ENCODE results near the gene SBNO1. TPM values are rescaled to one million over a fixed set of nuclear protein-coding genes. Genes with fewer than 3 reads are reported as not detected.

The SBNO1 gene
- total and polyA plus RNA-seq, 2 donors (not counting 1 experiment from before 2014, with no cell fraction given) = 5.9 to 47.5 TPM

DNA sequence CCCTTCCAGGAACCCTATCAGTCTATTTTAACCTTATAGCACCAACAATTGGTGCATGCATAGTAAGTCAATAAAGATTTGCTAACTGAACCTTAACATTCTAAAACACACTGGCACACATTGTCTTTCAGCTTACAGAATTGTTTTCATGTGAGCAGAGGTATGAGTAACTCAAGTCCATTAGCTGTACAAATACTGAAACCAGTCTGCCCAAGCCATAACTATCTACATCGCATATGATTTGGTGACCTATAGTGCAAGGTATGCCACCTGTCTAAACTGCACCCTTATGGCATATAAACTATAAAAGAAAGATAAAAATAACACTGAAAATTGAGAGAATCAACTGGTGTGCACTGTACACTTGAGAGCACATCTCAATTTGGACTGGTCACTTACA is 34.8 kb downstream of the SBNO1 start:
- Mint-ChIP-seq H3K4me1 (no peaks in the 10 kb centered on the region), H3K27me3 (no peaks in the 10 kb centered on the region), H3K4me3 (no peak overlapping the region), H3K27ac (no peak overlapping the region), H3K9me3 (ENCODE audit: insufficient read depth) (no peaks in the 10 kb centered on the region)
- ChIA-PET POLR2A (interaction anchor here (0.7 kb wide), 1 partner anchor 115 kb away, joined by 6 read pairs; no protein-coding TSS in a partner anchor), CTCF (no interaction called here)
- ATAC-seq (ENCODE audit: low read depth) (no peak), DNase-seq (no peak)
- Histone ChIP-seq H3K4me1 (ENCODE audit: control insufficient read depth in 2 of 2, insufficient read depth in 2 of 2, low read length in 2 of 2) (no peaks in the 10 kb centered on the region), H3K36me3 (replicated peaks in 1 of 2; ENCODE audit: control extremely low read depth in 1 of 2, control insufficient read depth in 1 of 2, extremely low read depth in 1 of 2, insufficient read depth in 2 of 2, low read length in 1 of 2) (peaks cover 2 to 77% of the 10 kb centered on the region in 2 experiments), H2AFZ (ENCODE audit: insufficient read depth, low read depth, low read length, poor library complexity, severe bottlenecking) (no peak overlapping the region), H3K4me3 (ENCODE audit: control extremely low read depth in 1 of 5, extremely low read depth in 1 of 5, insufficient read depth in 1 of 5, low read depth in 2 of 5, low read length in 4 of 5) (no peak overlapping the region), H3K27me3 (replicated peaks in 1 of 4; ENCODE audit: control extremely low read depth in 1 of 4, control insufficient read depth in 3 of 4, insufficient read depth in 4 of 4, low read length in 3 of 4) (no peaks in the 10 kb centered on the region), H3K27ac (ENCODE audit: low read length in 2 of 2) (no peak overlapping the region), H3K9me3 (ENCODE audit: control extremely low read depth in 1 of 3, control insufficient read depth in 2 of 3, insufficient read depth in 1 of 3, low read length in 2 of 3) (no peaks in the 10 kb centered on the region), H3K79me2 (ENCODE audit: control insufficient read depth, insufficient read depth, low read length) (peaks cover 2% of the 10 kb centered on the region), H4K20me1 (ENCODE audit: control insufficient read depth, insufficient read depth, low read length, poor library complexity, severe bottlenecking) (no peaks in the 10 kb centered on the region), H3K4me2 (replicated peaks; ENCODE audit: low read depth, low read length, poor library complexity, severe bottlenecking) (no peak overlapping the region), H3K9ac (ENCODE audit: low read length) (no peak overlapping the region)
- no CpG with 5 or more reads among the region's 1 CpG for WGBS (ENCODE audit: insufficient coverage)
- intact Hi-C loops (cut with micrococcal nuclease) = no loop called here
- TF ChIP-seq, protein P1, sequence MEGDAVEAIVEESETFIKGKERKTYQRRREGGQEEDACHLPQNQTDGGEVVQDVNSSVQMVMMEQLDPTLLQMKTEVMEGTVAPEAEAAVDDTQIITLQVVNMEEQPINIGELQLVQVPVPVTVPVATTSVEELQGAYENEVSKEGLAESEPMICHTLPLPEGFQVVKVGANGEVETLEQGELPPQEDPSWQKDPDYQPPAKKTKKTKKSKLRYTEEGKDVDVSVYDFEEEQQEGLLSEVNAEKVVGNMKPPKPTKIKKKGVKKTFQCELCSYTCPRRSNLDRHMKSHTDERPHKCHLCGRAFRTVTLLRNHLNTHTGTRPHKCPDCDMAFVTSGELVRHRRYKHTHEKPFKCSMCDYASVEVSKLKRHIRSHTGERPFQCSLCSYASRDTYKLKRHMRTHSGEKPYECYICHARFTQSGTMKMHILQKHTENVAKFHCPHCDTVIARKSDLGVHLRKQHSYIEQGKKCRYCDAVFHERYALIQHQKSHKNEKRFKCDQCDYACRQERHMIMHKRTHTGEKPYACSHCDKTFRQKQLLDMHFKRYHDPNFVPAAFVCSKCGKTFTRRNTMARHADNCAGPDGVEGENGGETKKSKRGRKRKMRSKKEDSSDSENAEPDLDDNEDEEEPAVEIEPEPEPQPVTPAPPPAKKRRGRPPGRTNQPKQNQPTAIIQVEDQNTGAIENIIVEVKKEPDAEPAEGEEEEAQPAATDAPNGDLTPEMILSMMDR (IDR thresholded peaks at IDR 0.05) = no peak

DNA sequence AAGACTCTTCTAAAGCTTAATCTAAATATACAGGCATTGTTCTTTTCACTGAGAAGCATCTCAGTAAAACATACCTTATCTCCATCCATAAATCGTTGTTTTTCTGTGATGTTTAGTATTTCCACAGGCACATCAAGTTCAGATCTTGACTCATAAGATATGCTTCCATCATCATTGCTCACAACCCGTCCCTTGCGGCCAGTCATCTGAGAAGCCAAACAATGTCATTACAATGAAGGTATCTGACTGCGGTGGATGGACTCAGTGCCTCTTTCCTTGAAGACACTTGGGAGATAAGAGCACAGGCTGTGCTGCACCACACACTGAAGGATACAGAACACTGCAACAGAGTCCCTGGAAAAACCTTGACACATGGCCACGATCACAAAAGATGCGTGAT is 44.8 kb downstream of the SBNO1 start:
- no peaks in the 10 kb centered on the region for H4K20me1 ChIP-seq (ENCODE audit: control insufficient read depth, insufficient read depth, low read length, poor library complexity, severe bottlenecking)
- CTCF ChIA-PET = interaction anchor here (1.9 kb wide), 1 partner anchor 149 kb away, joined by 5 read pairs; no protein-coding TSS in a partner anchor
- no peak for TF ChIP-seq EZH2 (IDR thresholded peaks at IDR 0.05; ENCODE audit: borderline replicate concordance, insufficient read depth, low read depth, low read length, poor library complexity, severe bottlenecking)
- TF ChIP-seq, protein P1 (IDR thresholded peaks at IDR 0.05) = no peak
- no peak for DNase-seq
- no peaks in the 10 kb centered on the region for H3K4me1 ChIP-seq (ENCODE audit: control insufficient read depth in 2 of 2, insufficient read depth in 2 of 2, low read length in 2 of 2)
- no peak for ATAC-seq (ENCODE audit: low read depth)
- H3K79me2 ChIP-seq (ENCODE audit: control insufficient read depth, insufficient read depth, low read length) = no peaks in the 10 kb centered on the region
- H3K27ac ChIP-seq (ENCODE audit: low read length in 2 of 2) = no peak overlapping the region
- intact Hi-C loops (cut with micrococcal nuclease) = no loop called here
- no peaks in the 10 kb centered on the region for H3K9me3 ChIP-seq (ENCODE audit: control extremely low read depth in 1 of 3, control insufficient read depth in 2 of 3, insufficient read depth in 1 of 3, low read length in 2 of 3)
- POLR2A ChIA-PET = no interaction called here
- no peak overlapping the region for H2AFZ ChIP-seq (ENCODE audit: insufficient read depth, low read depth, low read length, poor library complexity, severe bottlenecking)
- no peak overlapping the region for H3K9ac ChIP-seq (ENCODE audit: low read length)
- H3K9me3 Mint-ChIP-seq (ENCODE audit: insufficient read depth) = no peaks in the 10 kb centered on the region
- no peak overlapping the region for H3K27ac Mint-ChIP-seq
- peaks cover 4 to 85% of the 10 kb centered on the region in 2 experiments for H3K36me3 ChIP-seq (replicated peaks in 1 of 2; ENCODE audit: control extremely low read depth in 1 of 2, control insufficient read depth in 1 of 2, extremely low read depth in 1 of 2, insufficient read depth in 2 of 2, low read length in 1 of 2)
- no peaks in the 10 kb centered on the region for H3K27me3 Mint-ChIP-seq
- H3K4me3 ChIP-seq (ENCODE audit: control extremely low read depth in 1 of 5, extremely low read depth in 1 of 5, insufficient read depth in 1 of 5, low read depth in 2 of 5, low read length in 4 of 5) = no peak overlapping the region
- 100% methylated on average over 2 of the region's 6 CpGs for WGBS (ENCODE audit: insufficient coverage)
- H3K27me3 ChIP-seq (replicated peaks in 1 of 4; ENCODE audit: control extremely low read depth in 1 of 4, control insufficient read depth in 3 of 4, insufficient read depth in 4 of 4, low read length in 3 of 4) = no peaks in the 10 kb centered on the region
- H3K4me1 Mint-ChIP-seq = no peaks in the 10 kb centered on the region
- H3K4me3 Mint-ChIP-seq = no peak overlapping the region
- H3K4me2 ChIP-seq (replicated peaks; ENCODE audit: low read depth, low read length, poor library complexity, severe bottlenecking) = no peak overlapping the region
